Neural cell (in vitro differentiated cells): ENCODE results near the gene MSANTD3.

ENCODE experiments used
- CTCF ChIP-seq: fragments of 450-650 bp; IDR thresholded peaks from 2 replicates; pipeline ENCODE4 v1.5.1; 2014; ENCODE audit warnings: antibody characterized with exemption, mild to moderate bottlenecking, moderate library complexity; ENCODE audit not compliant: poor library complexity, severe bottlenecking
- EP300 ChIP-seq: fragments of 450-650 bp; conservative IDR thresholded peaks from 2 replicates; pipeline ENCODE4 v1.6.1; 2014; ENCODE audit warnings: antibody characterized with exemption, mild to moderate bottlenecking, moderate library complexity; ENCODE audit not compliant: poor library complexity, severe bottlenecking
- EZH2 ChIP-seq: fragments of 200-600, 300-800 bp; shearing (Covaris generic), sonication (generic); IDR thresholded peaks from 2 replicates; pipeline ENCODE4 v1.6.1; 2014; ENCODE audit warnings: antibody characterized with exemption, low read length, borderline replicate concordance, mild to moderate bottlenecking; ENCODE audit not compliant: insufficient read depth, poor library complexity, severe bottlenecking
- POLR2AphosphoS5 ChIP-seq: IDR thresholded peaks from 2 replicates; pipeline ENCODE4 v1.6.1; 2012
- REST ChIP-seq: IDR thresholded peaks from 2 replicates; pipeline ENCODE4 v1.6.1; 2012; ENCODE audit warnings: borderline replicate concordance
- SMC3 ChIP-seq: fragments of 450-650 bp; conservative IDR thresholded peaks from 2 replicates; pipeline ENCODE4 v1.6.1; 2014; ENCODE audit warnings: antibody characterized with exemption, mild to moderate bottlenecking, moderate library complexity; ENCODE audit not compliant: poor library complexity
- TAF1 ChIP-seq: IDR thresholded peaks from 2 replicates; pipeline ENCODE4 v1.6.1; 2012; ENCODE audit warnings: low read depth

GRCh38 chr9:100466171-100466828, 39.4 kb downstream of the MSANTD3 start:
- no peak for TF ChIP-seq REST
- TF ChIP-seq EZH2, result no peak
- TF ChIP-seq SMC3, result no peak
- TF ChIP-seq TAF1, result no peak
- TF ChIP-seq POLR2AphosphoS5, result no peak
- TF ChIP-seq CTCF, result no peak
- TF ChIP-seq EP300, result no peak
